Astrocyte (in vitro differentiated cells and primary cell): Measurements from ENCODE around the gene ZNF835.

Source experiments
- CTCF ChIP-seq: IDR thresholded peaks from 2 replicates; pipeline ENCODE4 v1.5.1; 2011; ENCODE audit warnings: low read depth, mild to moderate bottlenecking, inconsistent platforms, low read length, moderate library complexity; ENCODE audit not compliant: insufficient read depth
- EZH2 ChIP-seq: IDR thresholded peaks from 2 replicates; pipeline ENCODE4 v1.6.1; 2012; ENCODE audit warnings: mild to moderate bottlenecking, low read length, inconsistent platforms; ENCODE audit not compliant: insufficient read depth

DNA sequence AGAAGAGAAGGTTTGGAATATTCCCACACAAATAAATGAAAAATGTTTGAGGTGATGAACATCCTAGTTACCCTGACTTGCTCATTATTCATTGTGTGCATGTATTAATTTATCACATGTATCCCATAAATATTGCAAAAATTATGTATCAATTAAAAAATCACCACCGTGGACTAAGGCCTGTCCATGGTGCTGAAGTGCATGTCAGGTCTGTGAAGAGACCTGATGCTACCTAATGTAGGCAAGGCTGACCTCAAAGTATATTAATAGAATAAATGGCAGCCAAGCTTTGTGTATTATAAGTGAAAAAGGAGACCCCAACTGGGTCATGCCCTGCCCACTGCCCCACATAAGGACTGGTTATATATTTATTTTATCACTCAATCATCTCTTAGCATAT is 34.4 kb upstream of the ZNF835 start:
- TF ChIP-seq CTCF (no peak), EZH2 (no peak)
